A673 (cell line): Measurements from ENCODE around the gene ERFL. TPM values are rescaled to one million over a fixed set of nuclear protein-coding genes. Genes with fewer than 3 reads are reported as not detected.

ENCODE experiments used
- BruUV-seq: library from RNA; stranded (reverse); fragments of 400-500 nt; replicated peaks from 2 replicates; lab custom pipeline; 2021; lab: Mats Ljungman, UMichigan
- CTCF ChIA-PET: fragments of 300-600 bp; sonication (Branson Sonifier 250); formaldehyde crosslinking; loops from one replicate; lab custom pipeline; 2022; ENCODE audit warnings: antibody characterized with exemption; lab: Charles Lee
- POLR2A ChIA-PET: fragments of 300-600 bp; sonication (Branson Sonifier 250); formaldehyde crosslinking; loops from one replicate; lab custom pipeline; 2022; ENCODE audit warnings: antibody characterized with exemption; ENCODE audit not compliant: low non-redundant PET; lab: Charles Lee
- DNase-seq: peaks from one replicate; pipeline ENCODE4 v3.0.0-alpha.2; 2015; ENCODE audit warnings: low spot score
- H3K27ac ChIP-seq: fragments of 200-600 bp; sonication (generic); 2 replicates; pipeline ENCODE4 v1.5.1; 2016; ENCODE audit warnings: mixed run types, low read depth, mild to moderate bottlenecking, mixed read lengths, antibody characterized with exemption, low read length; ENCODE audit not compliant: poor library complexity, severe bottlenecking
- H3K27me3 ChIP-seq: fragments of 200-600 bp; sonication (generic); replicated peaks from 2 replicates; pipeline ENCODE4 v1.6.1; 2017; ENCODE audit warnings: mixed run types, low read depth, mild to moderate bottlenecking, mixed read lengths, antibody characterized with exemption, low read length; ENCODE audit not compliant: insufficient read depth, poor library complexity
- H3K36me3 ChIP-seq: fragments of 200-600 bp; sonication (generic); 2 replicates; pipeline ENCODE4 v1.6.1; 2016; ENCODE audit warnings: mixed run types, mild to moderate bottlenecking, mixed read lengths, antibody characterized with exemption, low read length; ENCODE audit not compliant: insufficient read depth, poor library complexity, severe bottlenecking
- H3K4me1 ChIP-seq: fragments of 200-600 bp; sonication (generic); 2 replicates; pipeline ENCODE4 v1.6.1; 2017; ENCODE audit warnings: mixed run types, mild to moderate bottlenecking, mixed read lengths, antibody characterized with exemption, low read length; ENCODE audit not compliant: insufficient read depth, poor library complexity, severe bottlenecking
- H3K4me3 ChIP-seq: fragments of 200-600 bp; sonication (generic); 2 replicates; pipeline ENCODE4 v1.5.1; 2016; ENCODE audit warnings: low read depth, mixed run types, mild to moderate bottlenecking, mixed read lengths, low read length; ENCODE audit not compliant: poor library complexity, severe bottlenecking
- H3K9me3 ChIP-seq: fragments of 200-600 bp; sonication (generic); 2 replicates; pipeline ENCODE4 v1.6.1; 2016; ENCODE audit warnings: mixed run types, low read depth, mild to moderate bottlenecking, mixed read lengths, antibody characterized with exemption, low read length; ENCODE audit not compliant: poor library complexity, severe bottlenecking
- EZH2 ChIP-seq: fragments of 200-600 bp; sonication (generic); IDR thresholded peaks from 2 replicates; pipeline ENCODE4 v1.6.1; 2017; ENCODE audit warnings: borderline replicate concordance, low read depth, mild to moderate bottlenecking, mixed read lengths, antibody characterized with exemption, low read length; ENCODE audit not compliant: poor library complexity, severe bottlenecking
- intact Hi-C: fragments of 100-400 bp; cut with micrococcal nuclease; formaldehyde crosslinking; loops from one replicate; pipeline ENCODE4 v1.10.0; 2022; ENCODE audit not compliant: unreplicated experiment
- total RNA-seq: library from RNA; stranded (reverse); gene quantifications from 2 replicates; pipeline ENCODE4 v1.2.3, GENCODE V29; 2021
- TF ChIP-seq, protein P1 (sequence below): fragments of 300-800, 200-600 bp; sonication (generic); conservative IDR thresholded peaks from 2 replicates; pipeline ENCODE4 v1.5.1; 2017; ENCODE audit warnings: low read depth, mild to moderate bottlenecking, antibody characterized with exemption, low read length, moderate library complexity, mixed read lengths

ERFL gene
- total RNA-seq, 1 experiment from 2014 or later: 0.95 TPM

DNA sequence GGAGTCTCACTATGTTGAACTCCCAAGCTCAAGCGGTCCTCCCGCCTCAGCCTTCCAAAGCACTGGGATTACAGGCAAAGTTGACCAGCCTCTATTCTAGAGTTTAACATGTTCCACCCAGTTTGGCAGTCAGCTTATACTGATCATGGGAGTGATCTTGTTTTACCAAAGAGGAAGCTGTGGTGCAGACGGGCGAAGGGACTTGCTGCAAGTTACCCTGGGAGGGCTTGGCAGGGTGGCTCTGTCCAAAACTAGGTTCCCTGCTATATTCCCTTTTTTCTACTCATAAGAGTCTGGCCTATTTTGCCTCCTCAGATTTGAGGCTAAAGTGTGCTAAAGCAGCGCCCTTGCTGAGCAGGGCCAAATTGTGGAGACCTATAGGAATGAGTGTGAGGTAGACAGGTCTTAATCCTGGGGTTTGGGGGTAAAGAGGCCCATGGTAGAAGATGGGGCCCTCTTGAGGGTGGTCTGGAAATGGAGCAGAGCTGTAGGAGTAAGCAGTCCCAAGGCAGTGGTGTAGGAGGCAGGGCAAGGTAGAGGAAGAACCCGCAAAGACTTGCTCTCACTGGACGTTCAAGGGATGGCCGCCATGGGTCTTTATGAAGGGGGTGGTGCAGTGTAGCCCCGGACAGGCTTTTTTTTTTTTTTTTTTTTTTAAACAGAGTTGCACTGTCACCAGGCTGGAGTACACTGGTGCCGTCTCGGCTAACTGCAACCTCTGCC is 64.9 kb downstream of the ERFL start:
- TF ChIP-seq EZH2: no peak
- TF ChIP-seq, protein P1, sequence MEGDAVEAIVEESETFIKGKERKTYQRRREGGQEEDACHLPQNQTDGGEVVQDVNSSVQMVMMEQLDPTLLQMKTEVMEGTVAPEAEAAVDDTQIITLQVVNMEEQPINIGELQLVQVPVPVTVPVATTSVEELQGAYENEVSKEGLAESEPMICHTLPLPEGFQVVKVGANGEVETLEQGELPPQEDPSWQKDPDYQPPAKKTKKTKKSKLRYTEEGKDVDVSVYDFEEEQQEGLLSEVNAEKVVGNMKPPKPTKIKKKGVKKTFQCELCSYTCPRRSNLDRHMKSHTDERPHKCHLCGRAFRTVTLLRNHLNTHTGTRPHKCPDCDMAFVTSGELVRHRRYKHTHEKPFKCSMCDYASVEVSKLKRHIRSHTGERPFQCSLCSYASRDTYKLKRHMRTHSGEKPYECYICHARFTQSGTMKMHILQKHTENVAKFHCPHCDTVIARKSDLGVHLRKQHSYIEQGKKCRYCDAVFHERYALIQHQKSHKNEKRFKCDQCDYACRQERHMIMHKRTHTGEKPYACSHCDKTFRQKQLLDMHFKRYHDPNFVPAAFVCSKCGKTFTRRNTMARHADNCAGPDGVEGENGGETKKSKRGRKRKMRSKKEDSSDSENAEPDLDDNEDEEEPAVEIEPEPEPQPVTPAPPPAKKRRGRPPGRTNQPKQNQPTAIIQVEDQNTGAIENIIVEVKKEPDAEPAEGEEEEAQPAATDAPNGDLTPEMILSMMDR: no peak
- BruUV-seq: no TSS peak
- intact Hi-C loops: no loop called here
- H3K27ac ChIP-seq: peak overlapping the region; percentile 97
- ChIA-PET CTCF (no interaction called here), POLR2A (interaction anchor here (0.7 kb wide), 1 partner anchor 160 kb away, joined by 3 read pairs; no protein-coding TSS in a partner anchor)
- H3K4me3 ChIP-seq: peak overlapping the region; percentile 87
- peaks cover 76% of the 10 kb centered on the region for H3K36me3 ChIP-seq
- no peaks in the 10 kb centered on the region for H3K27me3 ChIP-seq
- H3K4me1 ChIP-seq: peaks cover 62% of the 10 kb centered on the region
- no peaks in the 10 kb centered on the region for H3K9me3 ChIP-seq
- no peak for DNase-seq

DNA sequence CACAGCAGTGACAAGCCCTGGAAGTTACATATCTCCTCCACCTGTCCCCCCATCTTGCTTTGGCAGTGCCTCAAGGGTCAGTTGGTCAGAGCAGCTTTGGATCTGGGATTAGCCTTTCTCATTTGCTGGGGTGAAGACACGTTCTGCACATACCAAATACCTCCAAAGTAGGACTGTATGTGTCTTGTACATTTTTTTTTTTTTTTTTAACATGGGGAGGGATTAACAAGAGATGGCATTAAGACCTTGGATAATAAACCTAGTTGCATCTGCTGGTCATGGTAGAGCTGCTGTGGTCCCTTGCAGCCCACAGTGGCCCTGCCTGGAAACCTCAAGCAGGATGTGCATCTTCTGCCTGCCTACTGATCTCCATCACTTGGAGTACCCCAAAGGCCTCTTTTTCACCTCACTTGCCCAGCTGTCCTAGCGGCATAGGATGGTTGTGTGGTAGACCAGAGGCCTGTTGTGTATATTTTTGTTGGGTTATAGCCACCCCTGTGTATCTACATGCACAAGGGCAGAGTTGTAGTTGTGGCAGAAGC is 65.7 kb downstream of the ERFL start:
- peak overlapping the region; percentile 87 for H3K4me3 ChIP-seq
- peak overlapping the region; percentile 97 for H3K27ac ChIP-seq
- H3K36me3 ChIP-seq: peaks cover 67% of the 10 kb centered on the region
- intact Hi-C loops: no loop called here
- ChIA-PET CTCF (no interaction called here), POLR2A (interaction anchor here (0.6 kb wide), 1 partner anchor 436 kb away, joined by 4 read pairs; no protein-coding TSS in a partner anchor)
- DNase-seq: no peak
- TF ChIP-seq, protein P1: no peak
- no peak for TF ChIP-seq EZH2
- H3K27me3 ChIP-seq: no peaks in the 10 kb centered on the region
- no peaks in the 10 kb centered on the region for H3K9me3 ChIP-seq
- peaks cover 54% of the 10 kb centered on the region for H3K4me1 ChIP-seq
- no TSS peak for BruUV-seq

- no peak for DNase-seq
- POLR2A ChIA-PET: no interaction called here
- CTCF ChIA-PET: no interaction called here
- TF ChIP-seq, protein P1: no peak
- no peak for TF ChIP-seq EZH2
- Histone ChIP-seq H3K27me3 (no peaks in the 10 kb centered on the region), H3K36me3 (peaks cover 61% of the 10 kb centered on the region), H3K9me3 (no peaks in the 10 kb centered on the region), H3K27ac (peak overlapping the region; percentile 97), H3K4me1 (peaks cover 51% of the 10 kb centered on the region), H3K4me3 (peak overlapping the region; percentile 87)
- intact Hi-C loops: no loop called here
- no TSS peak for BruUV-seq
These were observed 66.4 kb downstream of the ERFL start for GRCh38 chr19:41861846-41862245.
